HepG2 (cell line): ENCODE data around the gene DSTN. TPM values are rescaled to one million over a fixed set of nuclear protein-coding genes. Genes with fewer than 3 reads are reported as not detected.
A peak's percentile ranks its signal among the peaks of the same experiment; 100 is the strongest.

Source experiments
- AGO2 ChIP-seq: fragments of 200-400 bp; formaldehyde crosslinking; optimal IDR thresholded peaks from 2 replicates; pipeline ENCODE3; 2017; ENCODE audit warnings: mild to moderate bottlenecking, low read depth, low read length, moderate library complexity
- ETV6 ChIP-seq: sonication (generic); formaldehyde crosslinking; conservative IDR thresholded peaks from 2 replicates; pipeline ENCODE4 v1.4.0; 2020; ENCODE audit warnings: missing genetic modification reagents
- EZH2 ChIP-seq: conservative IDR thresholded peaks from 2 replicates; pipeline ENCODE4 v1.6.1; 2012; ENCODE audit warnings: mild to moderate bottlenecking, low read depth, low read length, moderate library complexity
- HDAC1 ChIP-seq: sonication (generic); formaldehyde crosslinking; IDR thresholded peaks from 2 replicates; pipeline ENCODE4 v1.5.1; 2020; ENCODE audit warnings: mild to moderate bottlenecking, missing genetic modification reagents
- HMG20B ChIP-seq: conservative IDR thresholded peaks from 2 replicates; pipeline ENCODE4 v1.6.1; 2016; ENCODE audit warnings: missing genetic modification reagents, missing compliant biosample characterization
- HOXA7 ChIP-seq: sonication (generic); formaldehyde crosslinking; IDR thresholded peaks from 2 replicates; pipeline ENCODE4 v1.8.1; 2022; ENCODE audit warnings: mild to moderate bottlenecking, missing genetic modification reagents, moderate library complexity
- KLF16 ChIP-seq, 2 experiments: sonication (generic) in 1 of 2; formaldehyde crosslinking in 1 of 2; IDR thresholded peaks; 2 replicates each; pipeline versions ENCODE4 v1.6.1 to v1.8.0; 2016 to 2023; ENCODE audit warnings: missing genetic modification reagents in 2 of 2, missing compliant biosample characterization in 1 of 2
- MXI1 ChIP-seq: IDR thresholded peaks from 3 replicates; pipeline ENCODE4 v1.6.1; 2012; ENCODE audit warnings: low read depth, low read length, inconsistent platforms, borderline replicate concordance
- NAIF1 ChIP-seq: sonication (generic); formaldehyde crosslinking; IDR thresholded peaks from 2 replicates; pipeline ENCODE4 v1.5.0; 2020; ENCODE audit warnings: mild to moderate bottlenecking, missing genetic modification reagents, borderline replicate concordance
- NONO ChIP-seq, 2 experiments: fragments of 450-650 bp in 1 of 2; sonication (generic) in 1 of 2; formaldehyde crosslinking in 1 of 2; IDR thresholded peaks in 1 of 2; conservative IDR thresholded peaks in 1 of 2; 2 replicates each; pipeline versions ENCODE4 v1.6.1 to v1.8.0; 2017 to 2022; ENCODE audit warnings: mild to moderate bottlenecking in 1 of 2, missing genetic modification reagents in 1 of 2, moderate library complexity in 1 of 2
- RAD51 ChIP-seq: fragments of 450-650 bp; IDR thresholded peaks from 2 replicates; pipeline ENCODE4 v1.6.1; 2016; ENCODE audit warnings: borderline replicate concordance
- ZBTB8A ChIP-seq: sonication (generic); formaldehyde crosslinking; IDR thresholded peaks from 2 replicates; pipeline ENCODE4 v1.4.0; 2020; ENCODE audit warnings: mild to moderate bottlenecking, low read depth, missing genetic modification reagents, borderline replicate concordance
- ZFP1 ChIP-seq: IDR thresholded peaks from 2 replicates; pipeline ENCODE4 v1.6.1; 2016
- ZKSCAN8 ChIP-seq: IDR thresholded peaks from 2 replicates; pipeline ENCODE4 v1.6.1; 2016; ENCODE audit warnings: borderline replicate concordance, missing genetic modification reagents, missing compliant biosample characterization
- ZNF232 ChIP-seq: sonication (generic); formaldehyde crosslinking; IDR thresholded peaks from 2 replicates; pipeline ENCODE4 v1.4.0; 2020; ENCODE audit warnings: missing genetic modification reagents, borderline replicate concordance
- ZNF34 ChIP-seq: sonication (generic); formaldehyde crosslinking; IDR thresholded peaks from 2 replicates; pipeline ENCODE4 v1.4.0; 2020; ENCODE audit warnings: mild to moderate bottlenecking, missing genetic modification reagents, borderline replicate concordance
- ZNF615 ChIP-seq: sonication (generic); formaldehyde crosslinking; IDR thresholded peaks from 2 replicates; pipeline ENCODE4 v1.5.0; 2020; ENCODE audit warnings: mild to moderate bottlenecking, missing genetic modification reagents, borderline replicate concordance
- polyA plus RNA-seq, 8 experiments: library from polyadenylated mRNA; depleted of rRNA in 3 of 8; stranded (reverse) in 7 of 8; unstranded in 1 of 8; fragments of >200 nt; fragmentation: Illumina TruSeq in 4 of 8; extraction: Trizol in 4 of 8; gene quantifications; 2 replicates each; pipeline versions ENCODE4 v1.2.1 to v1.2.3, GENCODE V29; 2011 to 2016; ENCODE audit warnings: low read depth in 4 of 8, missing spikeins in 1 of 8, mixed read lengths in 1 of 8; ENCODE audit not compliant: insufficient read depth in 1 of 8
- total RNA-seq, 5 experiments: library from RNA; depleted of rRNA; stranded (reverse); fragments of >200 nt; fragmentation: Illumina TruSeq; extraction: Trizol; gene quantifications; 2 replicates each; pipeline ENCODE4 v1.2.3, GENCODE V29; 2016; ENCODE audit warnings: low read depth in 1 of 5
- TF ChIP-seq, protein P1 (sequence below): sonication (generic); formaldehyde crosslinking; IDR thresholded peaks from 2 replicates; pipeline ENCODE4 v1.4.0; 2020; ENCODE audit warnings: missing genetic modification reagents
- TF ChIP-seq, protein P2 (sequence below): sonication (generic); formaldehyde crosslinking; IDR thresholded peaks from 2 replicates; pipeline ENCODE4; 2020; ENCODE audit warnings: missing genetic modification reagents, mild to moderate bottlenecking, borderline replicate concordance
- TF ChIP-seq, protein P3 (sequence below): IDR thresholded peaks from 2 replicates; pipeline ENCODE4 v1.6.1; 2018; ENCODE audit warnings: missing genetic modification reagents, mild to moderate bottlenecking, missing compliant biosample characterization
- TF ChIP-seq, protein P4 (sequence below): IDR thresholded peaks from 2 replicates; pipeline ENCODE4 v1.6.1; 2016; ENCODE audit warnings: missing biosample characterization, missing genetic modification reagents, low read depth

DSTN gene
- total and polyA plus RNA-seq, 2 of the 13 experiments (the other 11 are each of a cell fraction or from before 2014, with no cell fraction given): 27.6 to 106 TPM

DNA sequence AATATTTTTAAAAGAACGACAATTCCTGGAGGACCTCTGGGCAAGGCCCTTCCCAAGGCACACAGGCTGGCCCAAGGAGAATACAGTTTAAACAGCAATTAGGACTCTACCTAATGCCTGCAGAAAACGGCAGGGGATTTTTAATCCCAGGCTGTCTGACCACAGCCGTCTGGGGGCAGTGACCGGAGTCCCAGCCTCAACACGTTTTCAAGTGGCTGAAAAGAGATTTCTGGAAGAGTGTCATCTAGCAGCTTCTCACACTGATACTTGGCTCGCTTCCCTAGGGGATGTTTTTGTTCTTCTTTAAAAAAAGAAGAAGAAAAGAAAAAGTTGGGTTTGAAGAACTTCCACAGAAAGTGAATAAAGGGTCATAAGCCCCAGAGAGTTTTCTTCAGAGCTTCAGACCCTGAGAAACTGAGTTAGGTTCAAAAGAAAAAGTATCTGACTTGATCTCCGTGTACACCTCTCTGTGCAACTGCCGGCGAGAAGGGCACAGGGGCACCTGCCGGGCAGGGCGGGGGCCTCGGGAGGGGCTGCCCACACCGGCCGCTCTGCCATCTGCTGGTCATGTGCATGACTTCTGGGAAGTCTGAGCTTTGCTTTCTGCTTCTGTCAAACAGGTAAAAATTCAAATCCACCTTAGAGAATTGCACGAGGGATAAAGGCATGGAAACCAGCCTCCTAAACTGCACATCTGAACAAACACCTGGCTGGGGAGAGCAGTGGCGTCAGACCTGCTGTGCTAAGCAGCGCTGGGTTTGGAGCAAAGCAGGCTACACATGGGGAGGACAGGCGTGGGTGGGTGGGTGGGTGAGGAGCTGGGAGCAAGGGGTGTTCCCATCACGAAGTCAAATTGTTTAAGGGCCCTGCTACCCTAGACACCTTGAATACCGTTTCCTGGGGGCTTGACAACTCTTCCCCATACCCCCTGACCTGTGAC lies 79.2 kb downstream of the DSTN start (continued):
- TF ChIP-seq, protein P1, sequence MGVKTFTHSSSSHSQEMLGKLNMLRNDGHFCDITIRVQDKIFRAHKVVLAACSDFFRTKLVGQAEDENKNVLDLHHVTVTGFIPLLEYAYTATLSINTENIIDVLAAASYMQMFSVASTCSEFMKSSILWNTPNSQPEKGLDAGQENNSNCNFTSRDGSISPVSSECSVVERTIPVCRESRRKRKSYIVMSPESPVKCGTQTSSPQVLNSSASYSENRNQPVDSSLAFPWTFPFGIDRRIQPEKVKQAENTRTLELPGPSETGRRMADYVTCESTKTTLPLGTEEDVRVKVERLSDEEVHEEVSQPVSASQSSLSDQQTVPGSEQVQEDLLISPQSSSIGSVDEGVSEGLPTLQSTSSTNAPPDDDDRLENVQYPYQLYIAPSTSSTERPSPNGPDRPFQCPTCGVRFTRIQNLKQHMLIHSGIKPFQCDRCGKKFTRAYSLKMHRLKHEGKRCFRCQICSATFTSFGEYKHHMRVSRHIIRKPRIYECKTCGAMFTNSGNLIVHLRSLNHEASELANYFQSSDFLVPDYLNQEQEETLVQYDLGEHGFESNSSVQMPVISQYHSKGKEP (CRISPR knock-in tag): no peak
- TF ChIP-seq ZFP1 (CRISPR knock-in tag) (no peak), EZH2 (no peak), ZBTB8A (CRISPR knock-in tag) (no peak), ZNF34 (CRISPR knock-in tag) (no peak), HMG20B (no peak), ZNF232 (CRISPR knock-in tag) (no peak), RAD51 (no peak), NONO (IDR thresholded peaks at IDR 0.05) (no peak), NONO (CRISPR knock-in tag; conservative IDR thresholded peaks at IDR 0.05) (0 out of 2 replicates have a peak, but pooled peaks have one; percentile 36), AGO2 (peak; percentile 96), ETV6 (no peak), NAIF1 (CRISPR knock-in tag) (no peak), MXI1 (no peak), HOXA7 (CRISPR knock-in tag) (no peak), ZNF615 (no peak), HDAC1 (CRISPR knock-in tag) (no peak), ZKSCAN8 (CRISPR knock-in tag) (no peak), KLF16 (CRISPR knock-in tag; IDR thresholded peaks at IDR 0.05) (no peak)
- TF ChIP-seq, protein P2, sequence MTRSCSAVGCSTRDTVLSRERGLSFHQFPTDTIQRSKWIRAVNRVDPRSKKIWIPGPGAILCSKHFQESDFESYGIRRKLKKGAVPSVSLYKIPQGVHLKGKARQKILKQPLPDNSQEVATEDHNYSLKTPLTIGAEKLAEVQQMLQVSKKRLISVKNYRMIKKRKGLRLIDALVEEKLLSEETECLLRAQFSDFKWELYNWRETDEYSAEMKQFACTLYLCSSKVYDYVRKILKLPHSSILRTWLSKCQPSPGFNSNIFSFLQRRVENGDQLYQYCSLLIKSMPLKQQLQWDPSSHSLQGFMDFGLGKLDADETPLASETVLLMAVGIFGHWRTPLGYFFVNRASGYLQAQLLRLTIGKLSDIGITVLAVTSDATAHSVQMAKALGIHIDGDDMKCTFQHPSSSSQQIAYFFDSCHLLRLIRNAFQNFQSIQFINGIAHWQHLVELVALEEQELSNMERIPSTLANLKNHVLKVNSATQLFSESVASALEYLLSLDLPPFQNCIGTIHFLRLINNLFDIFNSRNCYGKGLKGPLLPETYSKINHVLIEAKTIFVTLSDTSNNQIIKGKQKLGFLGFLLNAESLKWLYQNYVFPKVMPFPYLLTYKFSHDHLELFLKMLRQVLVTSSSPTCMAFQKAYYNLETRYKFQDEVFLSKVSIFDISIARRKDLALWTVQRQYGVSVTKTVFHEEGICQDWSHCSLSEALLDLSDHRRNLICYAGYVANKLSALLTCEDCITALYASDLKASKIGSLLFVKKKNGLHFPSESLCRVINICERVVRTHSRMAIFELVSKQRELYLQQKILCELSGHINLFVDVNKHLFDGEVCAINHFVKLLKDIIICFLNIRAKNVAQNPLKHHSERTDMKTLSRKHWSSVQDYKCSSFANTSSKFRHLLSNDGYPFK: peak; percentile 29; the same call in 1 of the 2 replicates
- TF ChIP-seq, protein P3, sequence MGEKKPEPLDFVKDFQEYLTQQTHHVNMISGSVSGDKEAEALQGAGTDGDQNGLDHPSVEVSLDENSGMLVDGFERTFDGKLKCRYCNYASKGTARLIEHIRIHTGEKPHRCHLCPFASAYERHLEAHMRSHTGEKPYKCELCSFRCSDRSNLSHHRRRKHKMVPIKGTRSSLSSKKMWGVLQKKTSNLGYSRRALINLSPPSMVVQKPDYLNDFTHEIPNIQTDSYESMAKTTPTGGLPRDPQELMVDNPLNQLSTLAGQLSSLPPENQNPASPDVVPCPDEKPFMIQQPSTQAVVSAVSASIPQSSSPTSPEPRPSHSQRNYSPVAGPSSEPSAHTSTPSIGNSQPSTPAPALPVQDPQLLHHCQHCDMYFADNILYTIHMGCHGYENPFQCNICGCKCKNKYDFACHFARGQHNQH (CRISPR knock-in tag): no peak
- TF ChIP-seq, protein P4, sequence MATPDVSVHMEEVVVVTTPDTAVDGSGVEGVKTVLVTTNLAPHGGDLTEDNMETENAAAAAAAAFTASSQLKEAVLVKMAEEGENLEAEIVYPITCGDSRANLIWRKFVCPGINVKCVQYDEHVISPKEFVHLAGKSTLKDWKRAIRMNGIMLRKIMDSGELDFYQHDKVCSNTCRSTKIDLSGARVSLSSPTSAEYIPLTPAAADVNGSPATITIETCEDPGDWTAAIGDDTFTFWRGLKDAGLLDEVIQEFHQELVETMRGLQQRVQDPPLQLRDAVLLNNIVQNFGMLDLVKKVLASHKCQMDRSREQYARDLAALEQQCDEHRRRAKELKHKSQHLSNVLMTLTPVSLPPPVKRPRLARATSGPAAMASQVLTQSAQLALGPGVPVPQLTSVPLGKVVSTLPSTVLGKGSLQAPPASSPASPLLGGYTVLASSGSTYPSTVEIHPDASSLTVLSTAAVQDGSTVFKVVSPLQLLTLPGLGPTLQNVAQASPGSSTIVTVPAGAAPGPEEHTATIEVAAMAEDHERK: no peak
